Liver (tissue), 9 donors: ENCODE results near the gene ADRM1. TPM values are rescaled to one million over a fixed set of nuclear protein-coding genes. Genes with fewer than 3 reads are reported as not detected.

Experiments
- DNase-seq: peaks from one replicate; pipeline ENCODE4 v3.0.0-alpha.2; 2017; ENCODE audit warnings: low spot score
- H3K27ac ChIP-seq, 2 donors: one replicate each; pipeline ENCODE4 v1.7.0; 2013; ENCODE audit warnings: inconsistent platforms in 2 of 2, low read length in 2 of 2, control low read depth in 1 of 2, low read depth in 1 of 2, mild to moderate bottlenecking in 1 of 2
- H3K27me3 ChIP-seq, 4 donors: one replicate each; pipeline versions ENCODE4 v1.6.1 to v1.7.0; 2013; ENCODE audit warnings: low read length in 3 of 4, inconsistent platforms in 1 of 4, mild to moderate bottlenecking in 1 of 4, moderate library complexity in 1 of 4; ENCODE audit not compliant: control insufficient read depth in 4 of 4, insufficient read depth in 4 of 4
- H3K36me3 ChIP-seq, 4 donors: one replicate each; pipeline versions ENCODE4 v1.6.1 to v1.7.0; 2013; ENCODE audit warnings: low read length in 3 of 4, mild to moderate bottlenecking in 3 of 4, low read depth in 1 of 4, moderate library complexity in 1 of 4; ENCODE audit not compliant: control insufficient read depth in 4 of 4, insufficient read depth in 3 of 4
- H3K4me1 ChIP-seq, 4 donors: one replicate each; pipeline versions ENCODE4 v1.6.1 to v1.7.0; 2013; ENCODE audit warnings: low read length in 3 of 4, mild to moderate bottlenecking in 3 of 4, moderate library complexity in 1 of 4; ENCODE audit not compliant: control insufficient read depth in 4 of 4, insufficient read depth in 4 of 4
- H3K4me3 ChIP-seq, 3 donors: one replicate each; pipeline versions ENCODE4 v1.6.1 to v1.7.0; 2013; ENCODE audit warnings: low read length in 3 of 3, control low read depth in 1 of 3, low read depth in 1 of 3, mild to moderate bottlenecking in 1 of 3
- H3K9ac ChIP-seq, 2 donors: one replicate each; pipeline ENCODE4 v1.7.0; 2013; ENCODE audit warnings: low read length in 2 of 2, mild to moderate bottlenecking in 2 of 2, moderate library complexity in 2 of 2, control low read depth in 1 of 2, low read depth in 1 of 2
- H3K9me3 ChIP-seq, 4 donors: one replicate each; pipeline versions ENCODE4 v1.6.1 to v1.7.0; 2013; ENCODE audit warnings: low read length in 3 of 4; ENCODE audit not compliant: control insufficient read depth in 4 of 4
- ATF3 ChIP-seq: IDR thresholded peaks from 2 replicates; pipeline ENCODE4 v1.6.1; 2016; ENCODE audit warnings: antibody characterized with exemption
- CTCF ChIP-seq: fragments of 150-350 bp; IDR thresholded peaks from 2 replicates; pipeline ENCODE4 v1.5.1; 2017; ENCODE audit warnings: improper control_type of control experiment, low read depth, low read length; ENCODE audit not compliant: missing input control
- EGR1 ChIP-seq, 2 donors: IDR thresholded peaks; 2 replicates each; pipeline ENCODE4 v1.6.1; 2016 to 2018; ENCODE audit warnings: antibody characterized with exemption in 2 of 2, low read depth in 2 of 2
- FOXA1 ChIP-seq: IDR thresholded peaks from 2 replicates; pipeline ENCODE4 v1.6.1; 2016; ENCODE audit warnings: antibody characterized with exemption
- FOXA2 ChIP-seq: IDR thresholded peaks from 2 replicates; pipeline ENCODE4 v1.6.1; 2016; ENCODE audit warnings: antibody characterized with exemption
- GABPA ChIP-seq, 2 donors: IDR thresholded peaks in 1 of 2; conservative IDR thresholded peaks in 1 of 2; 2 replicates each; pipeline ENCODE4 v1.6.1; 2016; ENCODE audit warnings: antibody characterized with exemption in 2 of 2, mild to moderate bottlenecking in 1 of 2, moderate library complexity in 1 of 2
- HNF4A ChIP-seq, 2 donors: conservative IDR thresholded peaks; 2 replicates each; pipeline ENCODE4 v1.6.1; 2016; ENCODE audit warnings: antibody characterized with exemption in 2 of 2, mild to moderate bottlenecking in 2 of 2
- HNF4G ChIP-seq: IDR thresholded peaks from 2 replicates; pipeline ENCODE4 v1.6.1; 2016; ENCODE audit warnings: antibody characterized with exemption
- JUND ChIP-seq, 2 donors: IDR thresholded peaks; 2 replicates each; pipeline ENCODE4 v1.6.1; 2016; ENCODE audit warnings: antibody characterized with exemption in 2 of 2
- MAX ChIP-seq: IDR thresholded peaks from 2 replicates; pipeline ENCODE4 v1.6.1; 2016; ENCODE audit warnings: antibody characterized with exemption
- NR2F2 ChIP-seq: IDR thresholded peaks from 2 replicates; pipeline ENCODE4 v1.6.1; 2016; ENCODE audit warnings: antibody characterized with exemption
- RAD21 ChIP-seq, 2 donors: IDR thresholded peaks; 2 replicates each; pipeline ENCODE4 v1.6.1; 2016; ENCODE audit warnings: antibody characterized with exemption in 2 of 2, mild to moderate bottlenecking in 2 of 2
- REST ChIP-seq: IDR thresholded peaks from 2 replicates; pipeline ENCODE4 v1.6.1; 2016; ENCODE audit warnings: antibody characterized with exemption, mild to moderate bottlenecking
- RXRA ChIP-seq, 2 donors: IDR thresholded peaks; 2 replicates each; pipeline ENCODE4 v1.6.1; 2017 to 2018; ENCODE audit warnings: antibody characterized with exemption in 2 of 2, mild to moderate bottlenecking in 1 of 2
- SP1 ChIP-seq: IDR thresholded peaks from 2 replicates; pipeline ENCODE4 v1.6.1; 2018; ENCODE audit warnings: antibody characterized with exemption, mild to moderate bottlenecking
- TAF1 ChIP-seq: conservative IDR thresholded peaks from 2 replicates; pipeline ENCODE4 v1.6.1; 2016; ENCODE audit warnings: antibody characterized with exemption, mild to moderate bottlenecking
- YY1 ChIP-seq: IDR thresholded peaks from 2 replicates; pipeline ENCODE4 v1.6.1; 2016; ENCODE audit warnings: antibody characterized with exemption, mild to moderate bottlenecking
- ZBTB33 ChIP-seq: IDR thresholded peaks from 2 replicates; pipeline ENCODE4 v1.6.1; 2016; ENCODE audit warnings: antibody characterized with exemption
- WGBS: extraction: QIAGEN DNeasy Blood & Tissue Kit; methylation state at CpG from one replicate; pipeline ENCODE4 v1.1.7; 2013; 5-methylcytosine and 5-hydroxymethylcytosine counted together
- polyA plus RNA-seq, 2 donors: library from polyadenylated mRNA; stranded (reverse) in 1 of 2; unstranded in 1 of 2; fragments of 200-250 nt in 1 of 2; fragments of >200 nt in 1 of 2; fragmentation: Nextera tagmentation in 1 of 2; extraction: Ambion mirVana in 1 of 2; gene quantifications; one replicate each; pipeline versions ENCODE4 v1.2.1 to v1.2.3, GENCODE V29; 2013 to 2015
- total RNA-seq, 2 donors: library from RNA; depleted of rRNA; stranded (reverse); fragments of >200 nt; gene quantifications; one replicate each; pipeline ENCODE4 v1.2.3, GENCODE V29; 2014
- donor health status: healthy.
- donor health status: healthy.
- donor health status: healthy.
- donor health status: healthy.
- donor health status: healthy.

ADRM1 gene
- total and polyA plus RNA-seq, 4 donors: 45.3 to 91.0 (median 77.3) TPM

- TF ChIP-seq SP1 (no peak), MAX (no peak), NR2F2 (no peak)
Measured at GRCh38 chr20:62314339-62314638, 11.5 kb downstream of the ADRM1 start (continued).

GRCh38 chr20:62314711-62315302, 12.0 kb downstream of the ADRM1 start:
- no peak overlapping the region for H3K9ac ChIP-seq
- DNase-seq: no peak
- 95% methylated on average over 25 of the region's 25 CpGs for WGBS
- H3K36me3 ChIP-seq: peaks cover 6 to 62% (median 16%) of the 10 kb centered on the region in 4 donors
- no peak for TF ChIP-seq EGR1 (IDR thresholded peaks at IDR 0.05; ENCODE audit: low read depth in 2 of 2)
- no peak for TF ChIP-seq RXRA (IDR thresholded peaks at IDR 0.05)
- no peak for TF ChIP-seq HNF4A (conservative IDR thresholded peaks at IDR 0.05)
- no peak for TF ChIP-seq MAX
- no peak for TF ChIP-seq RAD21 (IDR thresholded peaks at IDR 0.05)
- no peak for TF ChIP-seq SP1
- TF ChIP-seq FOXA1: no peak
- TF ChIP-seq REST: no peak
- no peaks in the 10 kb centered on the region for H3K4me1 ChIP-seq
- H3K27ac ChIP-seq: no peak overlapping the region
- H3K4me3 ChIP-seq: no peak overlapping the region
- no peaks in the 10 kb centered on the region for H3K9me3 ChIP-seq
- H3K27me3 ChIP-seq: no peaks in the 10 kb centered on the region

- Histone ChIP-seq H3K9ac (no peak overlapping the region), H3K36me3 (peaks cover 6 to 57% (median 14%) of the 10 kb centered on the region in 4 donors), H3K27ac (no peak overlapping the region), H3K4me3 (no peak overlapping the region), H3K4me1 (peaks cover 0 to 5% (median 2%) of the 10 kb centered on the region in 4 donors), H3K27me3 (no peaks in the 10 kb centered on the region), H3K9me3 (no peaks in the 10 kb centered on the region)
- 97% methylated on average over 12 of the region's 12 CpGs for WGBS
- DNase-seq: no peak
- TF ChIP-seq EGR1 (IDR thresholded peaks at IDR 0.05; ENCODE audit: low read depth in 2 of 2) (no peak), RAD21 (IDR thresholded peaks at IDR 0.05) (no peak), GABPA (IDR thresholded peaks at IDR 0.05 in 1 of 2, conservative IDR thresholded peaks at IDR 0.05 in 1 of 2) (no peak), REST (no peak), FOXA1 (no peak), ATF3 (no peak), RXRA (IDR thresholded peaks at IDR 0.05) (no peak), HNF4A (conservative IDR thresholded peaks at IDR 0.05) (no peak), ZBTB33 (no peak), TAF1 (no peak), JUND (IDR thresholded peaks at IDR 0.05) (no peak), HNF4G (no peak), SP1 (no peak), NR2F2 (no peak), CTCF (no peak), MAX (no peak), FOXA2 (no peak), YY1 (no peak)
Measured at GRCh38 chr20:62315773-62316172, 13.0 kb downstream of the ADRM1 start.
